IMR-90 (cell line): ENCODE results near the gene BASP1. TPM values are rescaled to one million over a fixed set of nuclear protein-coding genes. Genes with fewer than 3 reads are reported as not detected.

Source experiments
- ATAC-seq: fragments of 200-7000 bp; cut with Tn5 transposase; 2 replicates; pipeline ENCODE4 v1.9.1; 2020; ENCODE audit warnings: low read depth, mild to moderate bottlenecking, moderate library complexity
- BruUV-seq: library from RNA; stranded (reverse); fragments of 400-500 nt; replicated peaks from 2 replicates; lab custom pipeline; 2021; lab: Mats Ljungman, UMichigan
- CTCF ChIA-PET: fragments of 300-600 bp; formaldehyde crosslinking; extraction: SDS; loops from one replicate; lab custom pipeline; 2021; ENCODE audit warnings: antibody characterized with exemption; lab: Yijun Ruan, JAX
- POLR2A ChIA-PET: fragments of 300-600 bp; sonication (Branson Sonifier 250); formaldehyde crosslinking; loops from one replicate; lab custom pipeline; 2022; ENCODE audit warnings: antibody characterized with exemption; ENCODE audit not compliant: unreplicated experiment; lab: Charles Lee
- DNase-seq: peaks from one replicate; pipeline ENCODE4 v3.0.0; 2013
- H2AFZ ChIP-seq: replicated peaks from 2 replicates; pipeline ENCODE3; 2013; ENCODE audit warnings: low read length, mild to moderate bottlenecking; ENCODE audit not compliant: poor library complexity
- H2AK5ac ChIP-seq: 2 replicates; pipeline ENCODE4 v1.6.1; 2013; ENCODE audit warnings: low read depth, low read length, inconsistent platforms
- H2AK9ac ChIP-seq: replicated peaks from 2 replicates; pipeline ENCODE3; 2013; ENCODE audit warnings: mild to moderate bottlenecking, low read depth, low read length, moderate library complexity; ENCODE audit not compliant: poor library complexity
- H2BK120ac ChIP-seq: 2 replicates; pipeline ENCODE4 v1.6.1; 2013; ENCODE audit warnings: low read depth, low read length, inconsistent platforms
- H2BK15ac ChIP-seq: 3 replicates; pipeline ENCODE4 v1.6.1; 2013; ENCODE audit warnings: low read depth, low read length, inconsistent platforms
- H2BK20ac ChIP-seq: 2 replicates; pipeline ENCODE4 v1.6.1; 2013; ENCODE audit warnings: low read depth, mild to moderate bottlenecking, inconsistent platforms, low read length, moderate library complexity
- H2BK5ac ChIP-seq: 2 replicates; pipeline ENCODE4 v1.6.1; 2013; ENCODE audit warnings: mild to moderate bottlenecking, low read depth, low read length, inconsistent platforms; ENCODE audit not compliant: poor library complexity, severe bottlenecking
- H3K14ac ChIP-seq: replicated peaks from 2 replicates; pipeline ENCODE4 v1.6.1; 2013; ENCODE audit warnings: low read depth, low read length, inconsistent platforms
- H3K18ac ChIP-seq: 2 replicates; pipeline ENCODE4 v1.6.1; 2013; ENCODE audit warnings: low read depth, low read length, control low read depth
- H3K23ac ChIP-seq: 2 replicates; pipeline ENCODE4 v1.6.1; 2013; ENCODE audit warnings: low read depth, low read length, inconsistent platforms
- H3K27ac ChIP-seq: 2 replicates; pipeline ENCODE4 v1.5.1; 2013; ENCODE audit warnings: mild to moderate bottlenecking, control low read depth, low read length; ENCODE audit not compliant: insufficient read depth
- H3K27me3 ChIP-seq: 2 replicates; pipeline ENCODE4 v1.6.1; 2013; ENCODE audit warnings: low read length; ENCODE audit not compliant: control insufficient read depth, insufficient read depth
- H3K36me3 ChIP-seq: 2 replicates; pipeline ENCODE4 v1.6.1; 2013; ENCODE audit warnings: low read length, mixed read lengths; ENCODE audit not compliant: control insufficient read depth, insufficient read depth
- H3K4ac ChIP-seq: 2 replicates; pipeline ENCODE4 v1.6.1; 2013; ENCODE audit warnings: low read depth, low read length, inconsistent platforms
- H3K4me1 ChIP-seq: 2 replicates; pipeline ENCODE4 v1.6.1; 2013; ENCODE audit warnings: low read length, mixed read lengths; ENCODE audit not compliant: control insufficient read depth, insufficient read depth
- H3K4me2 ChIP-seq: 2 replicates; pipeline ENCODE4 v1.6.1; 2013; ENCODE audit warnings: low read depth, mild to moderate bottlenecking, control low read depth, low read length, moderate library complexity
- H3K4me3 ChIP-seq: 2 replicates; pipeline ENCODE4 v1.5.1; 2013; ENCODE audit warnings: low read depth, mild to moderate bottlenecking, control low read depth, low read length, moderate library complexity; ENCODE audit not compliant: insufficient read depth
- H3K56ac ChIP-seq: 2 replicates; pipeline ENCODE4 v1.6.1; 2013; ENCODE audit warnings: low read length, inconsistent platforms; ENCODE audit not compliant: insufficient read depth; ENCODE audit errors: extremely low read depth
- H3K79me1 ChIP-seq, 2 experiments: 2 replicates each; pipeline ENCODE4 v1.6.1; 2013; ENCODE audit warnings: low read length in 2 of 2, inconsistent platforms in 1 of 2, low read depth in 1 of 2
- H3K9ac ChIP-seq: 2 replicates; pipeline ENCODE4 v1.6.1; 2013; ENCODE audit warnings: low read depth, low read length, control low read depth
- H3K9me1 ChIP-seq: 2 replicates; pipeline ENCODE4 v1.6.1; 2013; ENCODE audit warnings: low read length, inconsistent platforms; ENCODE audit not compliant: insufficient read depth
- H3K9me3 ChIP-seq: 2 replicates; pipeline ENCODE4 v1.6.1; 2013; ENCODE audit warnings: low read length; ENCODE audit not compliant: control insufficient read depth, insufficient read depth
- H4K20me1 ChIP-seq: 2 replicates; pipeline ENCODE4 v1.6.1; 2013; ENCODE audit warnings: low read length, inconsistent platforms; ENCODE audit not compliant: insufficient read depth
- H4K5ac ChIP-seq: 2 replicates; pipeline ENCODE4 v1.6.1; 2013; ENCODE audit warnings: mild to moderate bottlenecking, low read depth, low read length, control low read depth
- H4K8ac ChIP-seq, 2 experiments: 2 replicates each; pipeline ENCODE4 v1.6.1; 2013; ENCODE audit warnings: low read depth in 2 of 2, low read length in 2 of 2, control low read depth in 1 of 2, inconsistent platforms in 1 of 2
- H4K91ac ChIP-seq: 2 replicates; pipeline ENCODE4 v1.6.1; 2013; ENCODE audit warnings: low read depth, low read length, inconsistent platforms; ENCODE audit not compliant: insufficient read depth
- BHLHE40 ChIP-seq: fragments of 150-350 bp; IDR thresholded peaks from 2 replicates; pipeline ENCODE4 v1.6.1; 2016; ENCODE audit warnings: mild to moderate bottlenecking, low read depth, low read length
- CEBPB ChIP-seq: IDR thresholded peaks from 2 replicates; pipeline ENCODE4 v1.6.1; 2012; ENCODE audit warnings: low read depth, low read length, improper control_type of control experiment
- CHD1 ChIP-seq: IDR thresholded peaks from 2 replicates; pipeline ENCODE4 v1.6.1; 2012; ENCODE audit warnings: low read depth, low read length, improper control_type of control experiment
- ELK1 ChIP-seq: fragments of 150-350 bp; IDR thresholded peaks from 2 replicates; pipeline ENCODE4 v1.6.1; 2016; ENCODE audit warnings: low read depth, mild to moderate bottlenecking, low read length, moderate library complexity, borderline replicate concordance
- FOS ChIP-seq: fragments of 150-350 bp; IDR thresholded peaks from 2 replicates; pipeline ENCODE4 v1.6.1; 2016; ENCODE audit warnings: low read depth, low read length
- MAFK ChIP-seq: IDR thresholded peaks from 2 replicates; pipeline ENCODE4 v1.6.1; 2012; ENCODE audit warnings: low read depth, low read length, improper control_type of control experiment
- MAZ ChIP-seq: IDR thresholded peaks from 2 replicates; pipeline ENCODE4 v1.6.1; 2012; ENCODE audit warnings: low read depth, mild to moderate bottlenecking, low read length, improper control_type of control experiment, moderate library complexity, borderline replicate concordance
- MXI1 ChIP-seq: IDR thresholded peaks from 2 replicates; pipeline ENCODE4 v1.6.1; 2012; ENCODE audit warnings: low read depth, mild to moderate bottlenecking, low read length, moderate library complexity, borderline replicate concordance
- NFE2L2 ChIP-seq: fragments of 150-350 bp; IDR thresholded peaks from 2 replicates; pipeline ENCODE4 v1.6.1; 2016; ENCODE audit warnings: low read depth, mild to moderate bottlenecking, low read length
- POLR2A ChIP-seq: IDR thresholded peaks from 2 replicates; pipeline ENCODE4 v1.6.1; 2012; ENCODE audit warnings: mild to moderate bottlenecking, low read depth, low read length
- RAD21 ChIP-seq: IDR thresholded peaks from 2 replicates; pipeline ENCODE4 v1.6.1; 2012; ENCODE audit warnings: low read length, improper control_type of control experiment
- RCOR1 ChIP-seq: IDR thresholded peaks from 2 replicates; pipeline ENCODE4 v1.6.1; 2012; ENCODE audit warnings: mild to moderate bottlenecking, low read length, improper control_type of control experiment; ENCODE audit not compliant: insufficient replicate concordance
- RFX5 ChIP-seq: IDR thresholded peaks from 2 replicates; pipeline ENCODE4 v1.8.0; 2012; ENCODE audit warnings: low read depth, mild to moderate bottlenecking, low read length, moderate library complexity
- SMC3 ChIP-seq: fragments of 150-350 bp; IDR thresholded peaks from 2 replicates; pipeline ENCODE4 v1.6.1; 2016; ENCODE audit warnings: low read depth, mild to moderate bottlenecking, antibody characterized with exemption, low read length, moderate library complexity
- WGBS, 2 experiments: methylation state at CpG; one replicate each; pipeline versions ENCODE4 v1.1.5 to v1.1.7; 2013; ENCODE audit warnings: missing lambda C conversion rate in 2 of 2; ENCODE audit not compliant: insufficient read length in 1 of 2; ENCODE audit errors: extremely low coverage in 2 of 2; 5-methylcytosine and 5-hydroxymethylcytosine counted together
- dilution Hi-C: fragments of 300-500 bp; cut with HindIII; formaldehyde crosslinking; loops from one replicate; pipeline ENCODE4 v1.14.3; 2018; ENCODE audit warnings: low sequenced_read_pairs; ENCODE audit not compliant: unreplicated experiment
- in situ Hi-C: fragments of 300-500 bp; cut with MboI; formaldehyde crosslinking; loops from 3 replicates; pipeline ENCODE4 v1.14.3; 2019; ENCODE audit warnings: low sequenced_read_pairs, inconsistent platforms, mixed read lengths
- intact Hi-C: fragments of 100-400 bp; cut with micrococcal nuclease; formaldehyde crosslinking; loops from 2 replicates; pipeline ENCODE4 v1.10.0; 2022
- polyA plus RNA-seq, 3 experiments: library from polyadenylated mRNA; depleted of rRNA; stranded (reverse); fragments of >200 nt; gene quantifications; 2 replicates each; pipeline ENCODE4 v1.2.3, GENCODE V29; 2012; ENCODE audit warnings: low replicate concordance in 1 of 3
- total RNA-seq: library from RNA; depleted of rRNA; stranded (reverse); fragments of >200 nt; gene quantifications from 2 replicates; pipeline ENCODE4 v1.2.3, GENCODE V29; 2012
- TF ChIP-seq, protein P1 (sequence below): conservative IDR thresholded peaks from 2 replicates; pipeline ENCODE4 v1.5.1; 2012; ENCODE audit warnings: mild to moderate bottlenecking, low read depth, low read length, improper control_type of control experiment
- TF ChIP-seq, protein P2 (sequence below): fragments of 150-350 bp; IDR thresholded peaks from 2 replicates; pipeline ENCODE4 v1.6.1; 2017; ENCODE audit warnings: mild to moderate bottlenecking, antibody characterized with exemption, low read length, low read depth

Gene BASP1
- total and polyA plus RNA-seq, 2 of the 4 experiments (the other 2 are of a cell fraction): 39.6 to 103 TPM

DNA sequence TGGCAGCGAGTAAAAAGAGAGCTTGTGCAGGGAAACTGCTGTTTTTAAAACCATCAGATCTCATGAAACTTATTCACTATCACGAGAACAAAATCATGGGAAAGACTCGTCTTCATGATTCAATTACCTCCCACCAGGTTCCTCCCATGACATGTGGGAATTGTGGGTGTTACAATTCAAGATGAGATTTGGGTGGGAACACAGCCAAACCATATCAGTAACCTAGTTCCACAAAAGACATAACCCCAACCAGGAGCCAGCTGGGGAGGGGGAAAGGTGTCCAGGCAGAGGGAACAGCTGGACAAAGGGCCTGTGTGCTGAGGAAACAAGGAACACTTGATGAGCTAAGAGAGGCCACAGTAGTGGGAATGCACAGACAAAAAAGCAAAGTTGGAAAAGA lies 71.1 kb downstream of the BASP1 start:
- WGBS, 2 experiments: no CpG with 5 or more reads among the region's 3 CpGs
- Histone ChIP-seq H3K4me1 (peaks cover 4% of the 10 kb centered on the region), H3K56ac (no peak overlapping the region), H3K4me2 (no peak overlapping the region), H2AFZ (no peak overlapping the region), H2BK120ac (no peak overlapping the region), H3K36me3 (no peaks in the 10 kb centered on the region), H3K23ac (no peak overlapping the region), H3K14ac (no peak overlapping the region), H4K20me1 (no peaks in the 10 kb centered on the region), H4K5ac (no peak overlapping the region), H4K91ac (no peak overlapping the region; the same call in 1 of the 2 replicates), H4K8ac (no peak overlapping the region), H2BK5ac (no peak overlapping the region), H3K9me3 (no peaks in the 10 kb centered on the region), H2AK5ac (no peak overlapping the region), H3K27me3 (no peaks in the 10 kb centered on the region), H2AK9ac (no peak overlapping the region), H2BK20ac (no peak overlapping the region), H3K9me1 (0 out of 2 replicates have a peak, but pooled peaks cover 3% of the 10 kb centered on the region), H3K4ac (no peak overlapping the region), H3K79me1 (no peaks in the 10 kb centered on the region), H3K27ac (no peak overlapping the region), H3K18ac (no peak overlapping the region), H3K9ac (no peak overlapping the region), H2BK15ac (no peak overlapping the region), H3K4me3 (no peak overlapping the region)
- dilution Hi-C loops: no loop called here
- TF ChIP-seq, protein P1, sequence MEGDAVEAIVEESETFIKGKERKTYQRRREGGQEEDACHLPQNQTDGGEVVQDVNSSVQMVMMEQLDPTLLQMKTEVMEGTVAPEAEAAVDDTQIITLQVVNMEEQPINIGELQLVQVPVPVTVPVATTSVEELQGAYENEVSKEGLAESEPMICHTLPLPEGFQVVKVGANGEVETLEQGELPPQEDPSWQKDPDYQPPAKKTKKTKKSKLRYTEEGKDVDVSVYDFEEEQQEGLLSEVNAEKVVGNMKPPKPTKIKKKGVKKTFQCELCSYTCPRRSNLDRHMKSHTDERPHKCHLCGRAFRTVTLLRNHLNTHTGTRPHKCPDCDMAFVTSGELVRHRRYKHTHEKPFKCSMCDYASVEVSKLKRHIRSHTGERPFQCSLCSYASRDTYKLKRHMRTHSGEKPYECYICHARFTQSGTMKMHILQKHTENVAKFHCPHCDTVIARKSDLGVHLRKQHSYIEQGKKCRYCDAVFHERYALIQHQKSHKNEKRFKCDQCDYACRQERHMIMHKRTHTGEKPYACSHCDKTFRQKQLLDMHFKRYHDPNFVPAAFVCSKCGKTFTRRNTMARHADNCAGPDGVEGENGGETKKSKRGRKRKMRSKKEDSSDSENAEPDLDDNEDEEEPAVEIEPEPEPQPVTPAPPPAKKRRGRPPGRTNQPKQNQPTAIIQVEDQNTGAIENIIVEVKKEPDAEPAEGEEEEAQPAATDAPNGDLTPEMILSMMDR: no peak
- no peak for TF ChIP-seq ELK1
- TF ChIP-seq MAZ: no peak
- no peak for TF ChIP-seq SMC3
- no peak for TF ChIP-seq RFX5
- no peak for TF ChIP-seq CHD1
- TF ChIP-seq, protein P2, sequence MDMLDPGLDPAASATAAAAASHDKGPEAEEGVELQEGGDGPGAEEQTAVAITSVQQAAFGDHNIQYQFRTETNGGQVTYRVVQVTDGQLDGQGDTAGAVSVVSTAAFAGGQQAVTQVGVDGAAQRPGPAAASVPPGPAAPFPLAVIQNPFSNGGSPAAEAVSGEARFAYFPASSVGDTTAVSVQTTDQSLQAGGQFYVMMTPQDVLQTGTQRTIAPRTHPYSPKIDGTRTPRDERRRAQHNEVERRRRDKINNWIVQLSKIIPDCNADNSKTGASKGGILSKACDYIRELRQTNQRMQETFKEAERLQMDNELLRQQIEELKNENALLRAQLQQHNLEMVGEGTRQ: no peak
- no peak for TF ChIP-seq MXI1
- no peak for TF ChIP-seq POLR2A
- no peak for TF ChIP-seq MAFK
- TF ChIP-seq BHLHE40: no peak
- TF ChIP-seq RAD21: no peak
- no peak for TF ChIP-seq RCOR1
- no peak for TF ChIP-seq NFE2L2
- no peak for TF ChIP-seq FOS
- TF ChIP-seq CEBPB: no peak
- no TSS peak for BruUV-seq
- DNase-seq (no peak), ATAC-seq (no peak)
- intact Hi-C loops: loop anchor here (10.0 kb wide), 2 partner anchors 356 to 826 kb away; no protein-coding TSS in a partner anchor
- CTCF ChIA-PET: no interaction called here
- in situ Hi-C loops: no loop called here
- POLR2A ChIA-PET: no interaction called here
